ENCODE measurements around the gene UCHL1.

- TF ChIP-seq REST (IDR thresholded peaks at IDR 0.05; ENCODE audit: insufficient read depth in 1 of 2, low read depth in 2 of 2, low read length in 2 of 2) (no peak), POLR2AphosphoS5 (IDR thresholded peaks at IDR 0.05; ENCODE audit: low read depth, low read length) (no peak)
These were observed 28.8 kb upstream of the UCHL1 start for GRCh38 chr4:41227902-41228301.

Measured in PFSK-1 (cell line).